Measurements from ENCODE around the gene CNPY1. TPM values are rescaled to one million over a fixed set of nuclear protein-coding genes. Genes with fewer than 3 reads are reported as not detected.

The CNPY1 gene
- total RNA-seq, 1 donor: not detected

DNA sequence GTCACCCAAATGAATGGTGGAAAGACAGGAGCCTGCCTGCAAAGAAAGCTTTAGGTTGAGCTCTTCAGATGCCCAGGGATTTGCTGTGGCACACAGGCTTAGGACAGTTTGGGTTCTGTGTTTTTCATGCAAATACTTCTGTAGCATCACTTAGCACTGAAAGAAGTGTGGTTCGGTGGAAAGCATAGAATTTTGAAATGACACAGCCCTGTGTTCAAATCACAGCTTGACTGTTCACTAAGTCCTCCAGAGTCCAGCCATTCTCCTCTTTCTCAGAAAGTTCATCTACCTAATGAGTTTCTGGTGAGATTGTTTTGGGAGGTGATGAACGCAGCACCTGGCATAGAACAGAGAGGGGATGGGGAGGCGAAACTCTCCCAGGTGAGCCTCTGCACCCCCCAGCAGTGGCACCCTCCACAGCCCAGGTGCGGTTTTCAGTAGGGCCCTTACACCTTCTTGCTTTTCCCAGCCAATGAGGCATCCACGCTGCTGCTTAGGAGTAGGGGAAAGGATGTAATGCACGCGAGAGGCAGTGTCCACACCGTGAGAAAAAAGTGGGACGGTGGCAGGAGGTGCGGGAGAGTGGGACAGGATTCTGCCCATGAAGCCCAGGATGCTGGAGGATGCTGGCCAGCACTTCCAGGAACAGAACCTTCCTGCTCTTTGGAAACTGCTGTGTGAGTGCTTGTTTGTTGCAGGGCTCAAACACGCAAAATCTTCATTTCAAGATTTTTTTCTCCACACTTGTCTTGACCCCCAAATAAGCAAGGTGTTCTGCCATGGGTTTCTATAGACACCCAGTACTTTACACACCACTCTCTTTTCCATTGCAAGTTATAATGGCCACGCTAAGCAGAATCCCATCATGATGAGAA is 76.8 kb downstream of the CNPY1 start:
- no peak for DNase-seq (ENCODE audit: low read depth in 2 of 3, low spot score in 2 of 3)

DNA sequence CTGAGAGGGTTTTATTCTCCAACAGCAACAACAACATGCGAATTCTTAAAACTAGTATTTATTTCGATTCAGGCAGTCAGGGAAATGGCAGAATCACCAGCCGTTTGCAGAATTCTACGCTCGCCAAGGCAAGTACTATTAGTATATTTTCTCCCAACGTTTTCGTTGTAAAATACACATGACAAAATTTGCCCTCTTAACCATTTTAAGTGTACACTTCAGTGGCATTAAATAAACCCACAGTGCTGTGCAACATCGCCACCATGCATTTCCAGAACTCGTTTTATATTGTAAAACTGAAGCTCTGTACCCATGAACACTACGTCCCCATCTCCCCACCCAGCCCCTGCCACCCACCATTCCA is 77.6 kb downstream of the CNPY1 start:
- DNase-seq (ENCODE audit: low read depth in 2 of 3, low spot score in 2 of 3): no peak

DNA sequence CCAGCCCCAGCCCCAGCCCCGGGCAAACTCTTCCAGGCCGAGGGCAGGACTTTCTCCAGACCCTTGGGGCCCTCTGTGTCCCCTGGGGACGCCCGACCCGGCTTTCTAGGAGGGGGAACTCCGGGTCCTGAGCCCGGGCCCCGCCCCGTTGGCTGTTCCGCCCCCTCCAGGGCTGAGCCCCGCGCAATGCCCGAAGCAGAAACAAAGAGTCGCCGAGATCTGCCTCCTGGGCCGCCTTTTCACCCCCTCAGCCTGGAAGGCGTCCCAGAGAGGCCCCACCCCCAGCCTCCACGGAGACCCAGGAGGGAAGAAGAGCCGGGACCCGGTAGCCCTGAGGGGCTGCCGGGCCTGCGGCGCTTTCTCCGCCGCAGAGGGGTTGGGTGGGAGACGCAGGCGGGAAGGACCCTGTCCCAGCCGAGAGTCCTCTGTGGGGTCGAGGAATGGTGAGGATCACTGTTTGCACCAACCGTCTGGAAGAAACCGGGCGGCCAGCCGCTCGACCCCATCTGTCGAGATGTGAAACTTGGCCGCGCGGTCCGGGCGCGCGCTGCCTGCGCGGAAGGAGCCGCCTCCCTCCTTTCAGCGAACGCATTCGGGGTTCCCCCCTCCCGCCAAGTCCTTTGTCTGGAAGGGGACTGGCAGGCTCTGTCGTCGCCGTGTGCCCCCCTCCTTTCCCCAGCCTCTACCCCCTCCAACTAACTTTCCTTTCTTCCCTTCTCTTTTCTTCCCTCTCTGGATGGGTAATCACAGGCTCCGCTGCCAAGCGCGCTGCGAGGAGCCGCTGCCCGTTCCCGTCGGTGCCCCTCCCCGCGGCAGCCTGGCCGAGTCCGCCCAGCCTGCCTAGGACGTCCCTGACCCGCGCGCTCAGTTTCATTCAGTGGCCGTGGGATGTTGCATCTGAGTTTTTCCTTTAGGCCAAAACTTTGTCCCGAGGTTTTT is 78.2 kb downstream of the CNPY1 start:
- DNase-seq (ENCODE audit: low read depth in 2 of 3, low spot score in 2 of 3): no peak

DNA sequence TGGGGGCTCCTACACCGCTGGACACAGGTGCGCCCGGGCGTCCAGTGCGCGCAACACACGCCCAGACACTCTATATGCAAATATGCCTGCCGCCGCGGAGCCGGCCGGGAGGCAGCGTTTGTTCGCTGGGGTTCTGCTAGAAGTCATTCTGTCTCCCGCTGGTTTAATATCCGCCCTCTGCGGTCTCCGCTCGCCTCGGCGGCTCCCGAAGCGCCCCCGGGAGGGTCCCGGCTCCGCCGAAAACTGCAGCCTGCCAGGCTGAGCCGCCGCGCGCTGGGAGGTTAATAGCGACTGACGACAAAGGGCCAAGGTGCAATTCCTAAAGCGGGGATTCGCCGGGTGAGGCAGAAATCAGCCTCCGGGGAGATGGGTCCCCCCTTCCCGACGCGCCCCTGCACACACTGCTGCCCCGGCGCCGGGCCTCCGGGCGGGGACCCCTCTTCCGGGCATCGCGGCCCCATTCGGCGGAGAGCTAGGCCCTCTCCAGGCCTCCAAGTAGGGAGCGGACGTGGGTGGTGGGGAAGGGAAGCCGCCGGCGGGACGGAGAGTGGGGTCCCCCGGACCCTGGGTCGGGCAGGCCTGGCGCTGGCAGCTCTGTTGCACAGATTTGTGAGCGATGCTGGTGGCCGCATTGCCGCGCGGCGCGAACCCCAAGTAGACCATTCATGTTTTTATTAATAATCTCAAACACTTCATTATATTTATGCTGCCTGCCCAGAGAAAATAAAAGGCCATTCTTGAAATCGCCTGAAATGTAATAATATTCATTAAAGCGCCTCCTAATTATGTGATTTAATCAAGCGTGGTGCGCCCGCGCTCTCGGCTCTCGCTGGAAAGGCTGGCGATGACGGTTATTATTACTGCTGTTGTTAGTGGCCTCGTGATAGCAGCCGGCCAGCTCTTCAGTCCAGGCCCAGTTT is 79.3 kb downstream of the CNPY1 start:
- DNase-seq (ENCODE audit: low read depth in 2 of 3, low spot score in 2 of 3): peak in 2 of 3 donors; percentile 67 to 73

DNA sequence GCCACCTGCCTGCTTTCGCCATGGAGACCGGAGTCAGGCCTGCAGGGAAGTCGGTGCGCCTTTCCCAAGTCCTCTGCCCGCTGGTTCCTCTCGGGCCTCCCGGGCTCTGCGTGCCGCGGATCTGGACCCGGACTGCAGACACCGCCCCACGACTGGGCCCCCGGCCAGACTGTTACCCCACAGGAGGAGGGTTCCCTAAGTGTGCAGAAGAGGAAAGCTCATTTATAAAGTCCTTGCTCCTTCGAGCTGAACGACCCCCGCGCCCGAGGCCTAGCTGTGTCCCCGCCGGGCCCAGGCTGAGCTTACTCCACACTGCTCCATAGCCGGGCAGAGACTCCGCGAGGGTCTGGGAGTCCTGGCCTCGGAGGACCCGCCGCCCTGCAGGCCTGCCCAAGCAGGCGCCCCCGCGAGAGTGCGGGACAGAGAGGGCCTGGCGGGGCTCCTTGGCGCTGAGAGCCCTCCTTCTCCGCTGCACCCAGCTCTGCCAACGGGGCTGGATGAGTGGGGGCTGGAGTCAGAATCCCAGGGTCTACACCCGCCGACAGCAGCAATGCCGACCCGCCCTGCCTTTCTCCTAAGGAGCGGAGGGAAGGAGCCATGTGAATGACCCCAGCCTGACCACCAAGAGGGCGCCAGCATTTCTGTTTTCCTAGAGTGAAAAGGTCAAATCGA is 80.1 kb downstream of the CNPY1 start:
- no peak for DNase-seq (ENCODE audit: low read depth in 2 of 3, low spot score in 2 of 3)

DNA sequence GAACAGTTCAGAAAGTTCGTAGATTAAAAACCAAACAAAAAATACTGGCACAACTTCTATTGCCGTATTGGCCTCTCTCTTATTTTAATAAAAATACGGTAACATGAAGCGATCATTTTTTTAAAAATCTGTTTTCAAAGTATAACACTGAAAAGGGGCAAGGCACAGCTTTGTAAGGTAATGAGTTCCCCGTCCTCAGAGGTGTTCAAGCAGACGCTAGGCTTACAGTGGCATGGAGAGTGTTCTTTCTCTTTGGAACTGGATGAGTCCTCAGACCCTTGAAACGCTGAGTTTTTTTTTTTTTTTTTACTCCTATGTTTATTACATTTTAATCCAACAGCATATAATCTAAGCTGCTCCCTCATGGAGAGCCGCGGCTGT is 80.6 kb downstream of the CNPY1 start:
- no peak for DNase-seq (ENCODE audit: low read depth in 2 of 3, low spot score in 2 of 3)

DNA sequence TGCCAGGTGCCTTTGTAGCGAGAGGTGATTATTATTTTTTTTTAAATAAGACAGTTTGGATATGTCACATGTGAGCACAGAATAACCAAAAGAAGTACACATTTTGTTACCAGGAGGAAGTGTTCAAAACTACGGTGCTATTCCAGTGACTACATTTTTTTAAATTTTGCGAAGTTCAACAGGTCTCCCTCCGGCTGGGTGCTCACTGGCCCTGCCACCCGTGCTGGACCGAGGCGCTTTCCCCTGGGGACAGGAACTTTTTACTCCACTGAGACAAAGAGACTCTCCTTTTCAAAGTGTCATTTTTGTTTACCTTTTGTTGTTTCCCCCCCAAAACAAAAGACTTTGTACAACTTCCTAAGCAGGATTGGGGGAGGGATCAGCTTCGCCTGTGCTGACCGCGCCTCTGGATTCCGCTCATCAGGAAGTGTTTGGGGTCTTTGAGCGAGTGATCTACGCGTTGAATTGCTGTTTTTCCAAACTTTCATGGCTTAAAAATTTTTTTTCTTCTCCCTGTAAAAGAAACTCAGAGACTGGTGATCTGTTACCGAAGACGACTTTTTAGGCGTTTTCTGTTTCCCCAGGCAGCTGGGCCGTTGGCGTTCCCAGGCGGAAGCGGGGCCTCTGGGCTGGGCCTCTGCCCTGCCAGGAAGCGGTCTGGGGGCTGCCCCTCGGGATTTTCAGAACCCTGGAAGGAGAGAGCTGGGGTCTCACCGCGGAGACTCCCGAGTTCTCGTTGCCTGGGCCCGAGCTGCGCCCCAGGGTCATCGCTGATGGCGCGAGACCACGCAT is 81.2 kb downstream of the CNPY1 start:
- peak in 1 of 3 donors; percentile 25 for DNase-seq (ENCODE audit: low read depth in 2 of 3, low spot score in 2 of 3)

DNA sequence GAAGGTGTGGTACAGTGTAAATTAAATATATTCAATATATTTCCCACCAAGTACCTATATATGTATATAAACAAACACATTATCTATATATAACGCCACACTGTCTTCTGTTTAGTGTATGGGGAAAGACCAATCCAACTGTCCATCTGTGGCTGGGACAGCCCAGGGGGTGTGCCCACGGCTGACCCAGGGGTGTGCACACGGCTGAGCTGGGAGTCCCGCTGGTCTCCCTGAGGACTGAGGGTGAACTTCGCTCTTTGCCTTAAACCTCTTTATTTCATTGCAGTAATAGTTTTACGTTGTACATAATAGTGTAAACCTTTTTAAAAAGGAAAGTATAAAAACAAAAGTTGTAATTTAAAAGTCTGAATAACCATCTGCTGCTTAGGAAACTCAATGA is 82.2 kb downstream of the CNPY1 start:
- no peak for DNase-seq (ENCODE audit: low read depth in 2 of 3, low spot score in 2 of 3)

DNA sequence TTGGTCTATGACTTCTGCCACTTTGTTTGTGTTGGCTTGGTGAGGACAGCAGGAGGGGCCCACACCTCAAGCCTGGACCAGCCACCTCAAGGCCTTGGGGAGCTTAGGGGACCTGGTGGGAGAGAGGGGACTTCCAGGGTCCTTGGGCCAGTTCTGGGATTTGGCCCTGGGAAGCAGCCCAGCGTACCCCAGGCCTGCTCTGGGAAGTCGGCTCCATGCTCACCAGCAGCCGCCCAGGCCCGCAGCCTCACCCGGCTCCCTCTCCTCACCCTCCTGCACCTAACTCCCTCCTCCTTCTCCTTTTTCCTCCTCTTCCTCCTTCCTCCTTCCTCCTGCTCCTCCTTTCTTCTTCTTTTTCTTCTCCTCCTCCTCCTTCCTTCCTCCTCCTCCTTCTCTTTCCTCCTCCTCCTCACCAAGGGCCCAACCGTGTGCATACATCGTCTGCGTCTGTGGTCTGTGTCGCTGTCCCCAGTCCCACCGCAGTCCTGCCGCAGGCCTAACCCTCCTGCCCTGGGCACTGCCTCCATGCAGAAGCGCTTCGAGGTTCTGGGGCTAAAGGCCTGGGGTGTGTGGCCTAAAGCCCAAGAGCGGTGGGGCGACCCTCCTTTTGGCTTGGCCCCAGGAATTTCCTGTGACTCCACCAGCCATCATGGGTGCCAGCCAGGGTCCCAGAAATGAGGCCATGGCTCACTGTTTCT is 83.1 kb downstream of the CNPY1 start:
- no peak for DNase-seq (ENCODE audit: low read depth in 2 of 3, low spot score in 2 of 3)

DNA sequence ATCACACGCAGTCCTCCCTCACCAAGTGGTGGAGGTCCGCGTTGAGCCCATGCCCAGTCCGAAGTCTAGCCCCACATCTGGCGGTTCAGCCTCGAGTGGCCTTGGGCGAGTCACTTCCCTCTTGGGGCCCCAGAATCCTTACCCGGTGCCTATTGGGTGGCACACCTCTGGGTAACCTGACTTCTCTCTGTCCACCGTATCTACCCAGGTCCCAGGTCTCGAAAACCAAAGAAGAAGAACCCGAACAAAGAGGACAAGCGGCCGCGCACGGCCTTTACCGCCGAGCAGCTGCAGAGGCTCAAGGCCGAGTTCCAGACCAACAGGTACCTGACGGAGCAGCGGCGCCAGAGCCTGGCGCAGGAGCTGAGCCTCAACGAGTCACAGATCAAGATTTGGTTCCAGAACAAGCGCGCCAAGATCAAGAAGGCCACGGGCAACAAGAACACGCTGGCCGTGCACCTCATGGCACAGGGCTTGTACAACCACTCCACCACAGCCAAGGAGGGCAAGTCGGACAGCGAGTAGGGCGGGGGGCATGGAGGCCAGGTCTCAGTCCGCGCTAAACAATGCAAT is 84.1 kb downstream of the CNPY1 start:
- DNase-seq (ENCODE audit: low read depth in 2 of 3, low spot score in 2 of 3): no peak

DNA sequence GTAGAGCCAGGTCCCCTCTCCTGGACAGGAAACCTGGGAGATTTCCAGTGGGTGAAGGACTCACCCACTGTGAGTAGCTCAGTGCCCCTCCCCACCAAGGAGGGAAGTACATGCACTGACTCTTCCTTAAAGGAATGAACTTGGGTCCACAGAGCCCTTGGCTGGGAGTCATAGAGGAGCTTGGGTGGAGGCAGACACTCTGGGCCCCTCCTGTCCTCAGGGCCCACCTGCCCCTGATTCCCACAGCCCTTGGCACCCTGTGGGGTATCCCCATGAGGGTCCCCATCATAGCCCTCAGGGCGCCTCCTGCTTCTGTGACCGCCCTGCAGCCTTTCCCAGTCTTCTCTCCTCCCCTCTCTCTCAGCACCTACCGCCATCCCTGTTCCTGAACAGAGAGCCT is 84.7 kb downstream of the CNPY1 start:
- DNase-seq (ENCODE audit: low read depth in 2 of 3, low spot score in 2 of 3): no peak

DNA sequence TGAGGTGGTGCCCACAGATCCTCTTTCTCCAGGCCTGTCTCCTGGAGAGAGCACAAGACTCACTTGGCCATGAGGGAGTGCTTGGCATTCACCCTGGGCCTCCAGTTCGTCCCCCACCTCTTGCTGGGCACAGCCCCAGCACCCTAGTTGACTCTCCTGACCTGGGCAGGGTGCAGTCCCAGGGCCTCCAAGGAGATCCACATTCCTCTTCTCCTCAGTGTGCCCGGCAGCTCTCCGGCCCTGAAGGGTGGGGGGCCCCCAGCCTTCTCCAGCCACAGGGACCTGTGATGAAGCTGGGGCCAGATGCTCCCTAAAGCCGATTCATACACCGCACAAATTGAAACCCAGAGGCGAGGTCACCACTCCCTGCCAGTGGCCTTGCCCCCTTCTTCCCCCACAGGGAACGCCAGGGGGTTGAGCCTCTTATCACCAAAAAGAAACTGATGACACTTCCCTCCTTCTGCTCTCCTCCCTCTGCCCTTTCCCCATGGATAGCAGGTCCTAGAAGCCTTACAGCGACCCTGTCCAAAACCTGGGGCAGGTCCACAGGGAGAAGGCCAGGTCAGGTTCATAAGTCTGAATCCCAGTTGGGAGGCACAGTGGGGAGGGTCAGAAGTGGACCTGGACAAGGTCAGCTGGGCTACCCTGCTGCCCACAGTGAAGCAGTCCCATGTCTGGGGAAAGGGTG is 85.3 kb downstream of the CNPY1 start:
- no peak for DNase-seq (ENCODE audit: low read depth in 2 of 3, low spot score in 2 of 3)

DNA sequence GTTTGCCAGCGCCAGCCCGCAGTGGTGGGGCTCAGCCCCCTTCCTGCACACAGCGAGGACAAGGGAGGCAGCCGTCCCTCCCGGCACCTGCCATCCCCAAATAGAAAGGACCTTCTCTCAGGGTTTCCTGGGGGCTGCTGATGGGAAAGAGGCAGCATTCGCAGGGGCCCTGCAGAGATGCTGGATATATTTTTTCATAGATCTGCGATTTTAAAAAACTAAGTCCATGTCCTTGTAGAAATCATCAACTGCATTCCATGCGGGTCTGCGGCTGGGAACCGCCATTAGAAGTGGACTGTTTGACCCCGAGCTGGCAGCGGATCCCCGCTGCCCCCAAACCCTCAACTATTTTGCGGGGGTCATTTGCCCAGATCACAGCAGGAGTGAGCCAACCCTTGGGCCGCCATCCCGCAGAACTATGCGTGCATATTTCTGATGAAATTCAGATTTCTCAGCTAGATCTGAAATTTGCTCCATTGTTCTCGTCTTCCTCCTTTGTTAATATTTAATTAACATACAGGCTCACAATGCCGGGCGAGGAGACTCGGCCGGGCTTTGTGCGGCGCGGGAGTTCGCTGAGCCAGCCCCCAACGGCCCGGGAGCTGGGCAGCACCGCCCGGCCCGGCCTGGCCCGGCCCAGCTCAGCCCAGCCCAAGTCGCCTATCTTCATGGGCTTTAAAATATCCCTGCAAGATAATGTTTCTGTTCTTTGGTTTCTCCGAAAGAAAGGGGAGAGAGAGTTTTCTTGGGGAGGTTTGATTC is 86.5 kb downstream of the CNPY1 start:
- no peak for DNase-seq (ENCODE audit: low read depth in 2 of 3, low spot score in 2 of 3)

DNA sequence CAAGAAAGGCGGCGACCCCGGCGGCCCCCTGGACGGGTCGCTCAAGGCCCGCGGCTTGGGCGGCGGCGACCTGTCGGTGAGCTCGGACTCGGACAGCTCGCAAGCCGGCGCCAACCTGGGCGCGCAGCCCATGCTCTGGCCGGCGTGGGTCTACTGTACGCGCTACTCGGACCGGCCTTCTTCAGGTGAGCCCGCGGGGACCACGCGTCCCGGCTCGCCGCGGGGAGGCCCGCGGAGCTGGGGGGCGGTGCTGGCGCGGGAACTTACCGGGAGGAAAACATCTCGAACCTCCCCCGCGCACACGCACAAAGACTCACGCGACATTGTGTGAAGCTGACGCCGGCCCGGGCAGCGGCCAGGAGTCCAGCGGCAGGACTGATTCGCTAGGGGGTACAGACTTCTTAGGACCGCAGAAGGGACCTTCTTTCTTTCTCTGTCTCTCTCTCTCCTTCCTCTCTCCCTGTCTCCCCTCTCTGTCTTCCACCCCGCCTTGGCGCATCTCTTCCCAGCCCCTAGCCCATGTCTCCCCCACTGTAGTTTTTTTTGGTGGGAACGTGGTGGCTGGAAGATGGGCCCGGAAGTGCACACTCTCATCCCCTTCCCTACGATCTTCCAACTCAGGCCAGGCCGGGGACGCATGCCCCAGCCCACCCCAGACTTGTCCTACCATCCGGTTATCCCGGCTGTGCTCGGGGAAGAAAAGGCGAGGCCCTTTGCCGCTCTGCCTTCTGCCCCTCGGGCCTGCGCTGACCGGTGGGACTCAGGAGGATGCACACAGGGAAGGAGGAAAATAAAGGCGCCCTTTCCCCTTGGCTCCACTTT is 87.3 kb downstream of the CNPY1 start:
- no peak for DNase-seq (ENCODE audit: low read depth in 2 of 3, low spot score in 2 of 3)

DNA sequence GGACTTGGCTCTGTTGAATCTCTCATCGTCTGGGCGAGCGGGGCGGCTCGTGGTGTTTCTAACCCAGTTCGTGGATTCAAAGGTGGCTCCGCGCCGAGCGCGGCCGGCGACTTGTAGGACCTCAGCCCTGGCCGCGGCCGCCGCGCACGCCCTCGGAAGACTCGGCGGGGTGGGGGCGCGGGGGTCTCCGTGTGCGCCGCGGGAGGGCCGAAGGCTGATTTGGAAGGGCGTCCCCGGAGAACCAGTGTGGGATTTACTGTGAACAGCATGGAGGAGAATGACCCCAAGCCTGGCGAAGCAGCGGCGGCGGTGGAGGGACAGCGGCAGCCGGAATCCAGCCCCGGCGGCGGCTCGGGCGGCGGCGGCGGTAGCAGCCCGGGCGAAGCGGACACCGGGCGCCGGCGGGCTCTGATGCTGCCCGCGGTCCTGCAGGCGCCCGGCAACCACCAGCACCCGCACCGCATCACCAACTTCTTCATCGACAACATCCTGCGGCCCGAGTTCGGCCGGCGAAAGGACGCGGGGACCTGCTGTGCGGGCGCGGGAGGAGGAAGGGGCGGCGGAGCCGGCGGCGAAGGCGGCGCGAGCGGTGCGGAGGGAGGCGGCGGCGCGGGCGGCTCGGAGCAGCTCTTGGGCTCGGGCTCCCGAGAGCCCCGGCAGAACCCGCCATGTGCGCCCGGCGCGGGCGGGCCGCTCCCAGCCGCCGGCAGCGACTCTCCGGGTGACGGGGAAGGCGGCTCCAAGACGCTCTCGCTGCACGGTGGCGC is 88.1 kb downstream of the CNPY1 start, which contains the start of gene EN2:
Gene EN2 (plus strand): TSS at position 19 of the 767 bp plus-strand sequence. CDS start 249 bp downstream, at position 268.
- DNase-seq (ENCODE audit: low read depth in 2 of 3, low spot score in 2 of 3): peak in 1 of 3 donors; percentile 23

Data from hematopoietic multipotent progenitor cell (in vitro differentiated cells).